ENCODE measurements around the gene BCAM.
"Not testable (repeated sequence)": the region's sequence is repeated elsewhere in the genome, so short reads cannot be mapped to it uniquely, and the experiment has no call there.

The BCAM gene

DNA sequence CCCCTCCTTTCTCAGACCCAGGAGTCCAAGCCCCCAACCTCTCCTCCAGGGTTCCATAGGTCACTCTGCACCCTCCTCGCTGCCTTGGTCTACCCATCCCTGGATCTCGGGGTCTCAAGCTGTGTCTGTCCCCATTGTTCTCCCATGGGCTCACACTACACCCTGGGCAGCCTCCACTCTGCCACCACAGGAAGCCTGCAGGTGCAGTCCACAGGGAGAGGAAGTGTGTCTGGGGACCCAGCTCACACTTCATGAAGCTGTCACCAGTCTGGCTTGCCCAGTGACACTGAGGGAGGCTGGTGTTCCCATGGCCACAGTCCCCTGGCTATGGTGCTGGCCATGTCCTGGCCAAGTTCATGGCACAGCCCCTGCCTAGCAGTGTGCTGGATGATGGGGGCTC, 42.5 kb downstream of the BCAM start:
- no peak for DNase-seq

GRCh38 chr19:44855606-44856005, 46.7 kb downstream of the BCAM start:
- no peak for DNase-seq

DNA sequence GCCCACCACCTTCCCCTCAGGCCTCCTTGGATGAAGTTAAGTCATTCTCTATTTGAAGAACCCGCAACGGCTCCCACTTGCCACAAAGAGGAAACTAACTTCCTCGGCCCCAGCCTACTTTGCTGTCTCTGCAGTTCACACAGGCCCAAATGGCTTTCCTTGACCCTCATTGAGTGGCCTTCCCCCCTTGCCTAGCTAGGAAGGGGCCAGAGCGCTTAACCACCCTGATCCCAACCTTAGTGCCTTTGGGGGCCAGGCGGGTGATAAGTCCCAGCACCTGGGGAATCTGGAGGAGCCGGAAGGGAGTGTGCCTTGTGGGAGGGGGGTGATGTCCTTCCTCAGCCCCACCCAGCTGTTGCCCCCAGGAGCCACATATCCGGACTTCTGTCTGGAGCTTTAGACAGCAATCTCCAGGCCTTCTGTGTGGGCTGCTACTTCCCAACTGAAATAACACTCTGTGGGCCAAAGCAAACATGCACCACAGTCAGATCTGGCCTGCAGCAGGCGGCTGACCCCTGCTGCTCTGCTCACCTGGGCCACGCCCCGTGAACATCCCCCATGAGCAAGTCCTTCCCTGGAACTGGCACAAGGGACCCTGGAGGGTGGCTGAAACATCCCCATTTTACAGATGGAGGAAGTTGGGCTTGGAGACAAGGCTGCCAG, 47.6 kb downstream of the BCAM start:
- peak; percentile 88 for DNase-seq

- no peak for DNase-seq
Observed at GRCh38 chr19:44857837-44858236, 48.9 kb downstream of the BCAM start.

- not testable (repeated sequence) for DNase-seq
Observed at GRCh38 chr19:44861576-44861975, 52.7 kb downstream of the BCAM start.

GRCh38 chr19:44863990-44864389, 55.1 kb downstream of the BCAM start:
- no peak for DNase-seq

DNA sequence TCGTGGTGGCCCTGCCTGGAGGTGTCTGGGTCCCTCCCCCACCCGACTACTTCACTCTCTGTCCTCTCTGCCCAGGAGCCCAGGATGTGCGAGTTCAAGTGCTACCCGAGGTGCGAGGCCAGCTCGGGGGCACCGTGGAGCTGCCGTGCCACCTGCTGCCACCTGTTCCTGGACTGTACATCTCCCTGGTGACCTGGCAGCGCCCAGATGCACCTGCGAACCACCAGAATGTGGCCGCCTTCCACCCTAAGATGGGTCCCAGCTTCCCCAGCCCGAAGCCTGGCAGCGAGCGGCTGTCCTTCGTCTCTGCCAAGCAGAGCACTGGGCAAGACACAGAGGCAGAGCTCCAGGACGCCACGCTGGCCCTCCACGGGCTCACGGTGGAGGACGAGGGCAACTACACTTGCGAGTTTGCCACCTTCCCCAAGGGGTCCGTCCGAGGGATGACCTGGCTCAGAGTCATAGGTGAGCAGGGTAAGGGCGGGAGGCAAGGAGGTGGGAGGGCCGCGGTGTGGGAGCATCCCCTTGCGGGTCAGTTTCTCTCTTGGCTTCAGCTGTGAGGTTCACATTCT, 56.4 kb downstream of the BCAM start:
- DNase-seq, result no peak

GRCh38 chr19:44866664-44867063, 57.8 kb downstream of the BCAM start:
- no peak for DNase-seq

GRCh38 chr19:44867578-44867977, 58.7 kb downstream of the BCAM start:
- no peak for DNase-seq

DNA sequence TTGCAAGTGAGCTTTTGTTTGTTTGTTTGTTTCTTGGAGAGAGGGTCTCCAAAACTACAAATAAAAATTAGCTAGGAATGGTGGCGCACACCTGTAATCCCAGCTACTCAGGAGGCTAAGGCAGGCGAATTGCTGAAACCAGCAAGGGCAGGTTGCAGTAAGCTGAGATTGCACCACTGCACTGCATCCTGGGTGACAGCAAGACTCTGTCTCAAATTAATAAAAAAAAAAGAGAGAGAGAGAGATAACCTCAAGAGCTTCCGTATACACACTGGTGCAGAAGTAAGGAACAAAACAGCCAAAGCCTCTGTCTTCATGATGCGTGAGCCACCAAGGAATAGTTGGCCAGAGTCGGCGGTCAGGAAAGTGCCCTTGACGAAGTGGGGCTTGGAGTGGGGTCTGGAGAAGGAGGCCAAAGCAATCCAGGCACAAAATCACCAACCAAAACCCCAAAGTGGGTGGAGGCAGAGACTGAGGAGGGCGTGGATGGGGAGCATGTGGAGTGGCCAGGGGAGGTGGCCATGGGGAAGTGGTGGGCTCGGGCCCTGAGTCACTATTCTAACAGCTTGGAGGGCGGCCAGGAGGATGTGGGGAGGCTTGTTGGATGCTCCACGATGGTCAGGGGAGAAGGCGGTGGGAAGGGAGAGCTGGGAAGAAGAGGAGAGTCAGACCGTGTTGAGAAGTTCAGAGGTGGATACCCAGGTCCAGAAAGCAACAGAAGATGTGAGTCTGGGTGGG, 61.0 kb downstream of the BCAM start:
- DNase-seq, result no peak
